K562 (cell line): ENCODE measurements around the gene RECQL5.

Experiments
- BRF1 ChIP-seq: IDR thresholded peaks from 3 replicates; pipeline ENCODE4 v1.6.1; 2011; ENCODE audit warnings: borderline replicate concordance, mild to moderate bottlenecking; ENCODE audit not compliant: insufficient read length; ENCODE audit errors: extremely low read depth
- CTCF ChIP-seq, 3 experiments: IDR thresholded peaks in 2 of 3; conservative IDR thresholded peaks in 1 of 3; 2 replicates each; pipeline ENCODE4 v1.5.1; 2011 to 2012; ENCODE audit warnings: low read length in 3 of 3, mild to moderate bottlenecking in 3 of 3, control low read depth in 2 of 3, improper control_type of control experiment in 1 of 3, inconsistent platforms in 1 of 3, low read depth in 1 of 3, mixed read lengths in 1 of 3, moderate library complexity in 1 of 3; ENCODE audit not compliant: insufficient read depth in 2 of 3
- GATA2 ChIP-seq: sonication (generic); formaldehyde crosslinking; IDR thresholded peaks from 2 replicates; pipeline ENCODE4 v1.4.0; 2020; ENCODE audit warnings: mild to moderate bottlenecking, missing genetic modification reagents
- JUND ChIP-seq, 2 experiments: IDR thresholded peaks; 2 replicates in 1 of 2; 3 replicates in 1 of 2; pipeline ENCODE4 v1.6.1; 2011; ENCODE audit warnings: borderline replicate concordance in 2 of 2, low read depth in 2 of 2, low read length in 2 of 2, improper control_type of control experiment in 1 of 2, missing biosample characterization in 1 of 2, missing genetic modification characterization in 1 of 2, missing genetic modification reagents in 1 of 2
- NRF1 ChIP-seq, 2 experiments: fragments of 450-650 bp; IDR thresholded peaks in 1 of 2; conservative IDR thresholded peaks in 1 of 2; 2 replicates each; pipeline ENCODE4 v1.6.1; 2014; ENCODE audit warnings: mild to moderate bottlenecking in 2 of 2
- RAD51 ChIP-seq: fragments of 450-650 bp; IDR thresholded peaks from 2 replicates; pipeline ENCODE4 v1.7.1; 2016; ENCODE audit warnings: low read depth, mild to moderate bottlenecking, borderline replicate concordance
- SREBF2 ChIP-seq: sonication (generic); formaldehyde crosslinking; IDR thresholded peaks from 2 replicates; pipeline ENCODE4 v1.4.0; 2020; ENCODE audit warnings: mild to moderate bottlenecking, missing genetic modification reagents
- YY1 ChIP-seq, 3 experiments: IDR thresholded peaks; 2 replicates each; pipeline ENCODE4 v1.6.1; 2011; ENCODE audit warnings: low read length in 2 of 3, mild to moderate bottlenecking in 2 of 3, moderate library complexity in 2 of 3, borderline replicate concordance in 1 of 3, control low read depth in 1 of 3, low read depth in 1 of 3; ENCODE audit not compliant: insufficient read depth in 3 of 3, insufficient replicate concordance in 2 of 3, control insufficient read depth in 1 of 3, insufficient read length in 1 of 3; ENCODE audit errors: extremely low read depth in 1 of 3
- ZNF316 ChIP-seq: fragments of 450-650 bp; IDR thresholded peaks from 2 replicates; pipeline ENCODE4 v1.6.1; 2016

DNA sequence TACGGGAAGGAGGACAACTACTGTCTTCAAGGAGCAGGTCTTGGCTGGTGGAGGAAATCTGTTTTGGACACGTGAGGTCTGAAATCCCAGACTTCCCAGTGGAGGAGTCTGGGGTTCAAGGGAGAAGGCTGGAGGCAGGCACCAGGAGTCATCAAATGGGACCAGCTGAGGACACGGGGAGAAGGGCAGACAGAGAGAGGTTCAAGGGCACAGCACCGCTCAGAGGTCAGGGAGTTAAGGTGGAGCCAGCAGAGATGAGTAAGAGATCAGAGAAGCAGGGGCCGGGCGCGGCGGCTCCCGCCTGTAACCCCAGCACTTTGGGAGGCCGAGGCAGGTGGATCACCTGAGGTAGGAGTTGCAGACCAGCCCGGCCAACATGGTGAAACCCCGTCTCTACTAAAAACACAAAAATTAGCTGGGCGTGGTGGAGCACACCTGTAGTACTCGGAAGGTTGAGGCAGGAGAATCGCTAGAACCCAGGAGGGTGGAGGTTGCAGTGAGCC, 44.1 kb downstream of the RECQL5 start:
- TF ChIP-seq RAD51 = no peak
- no peak for TF ChIP-seq CTCF (IDR thresholded peaks at IDR 0.05 in 2 of 3, conservative IDR thresholded peaks at IDR 0.05 in 1 of 3; ENCODE audit: insufficient read depth in 2 of 3, low read depth in 1 of 3, low read length in 3 of 3)
- TF ChIP-seq YY1 (IDR thresholded peaks at IDR 0.05; ENCODE audit: borderline replicate concordance in 1 of 3, control insufficient read depth in 1 of 3, extremely low read depth in 1 of 3, insufficient read depth in 3 of 3, insufficient read length in 1 of 3, insufficient replicate concordance in 2 of 3, low read depth in 1 of 3, low read length in 2 of 3) = no peak
- TF ChIP-seq JUND (IDR thresholded peaks at IDR 0.05; ENCODE audit: borderline replicate concordance, low read depth, low read length) = no peak
- no peak for TF ChIP-seq JUND (tag; IDR thresholded peaks at IDR 0.05; ENCODE audit: borderline replicate concordance, low read depth, low read length)
- no peak for TF ChIP-seq BRF1
- no peak for TF ChIP-seq GATA2 (CRISPR knock-in tag)
- TF ChIP-seq ZNF316 = no peak
- no peak for TF ChIP-seq NRF1 (conservative IDR thresholded peaks at IDR 0.05 in 1 of 2, IDR thresholded peaks at IDR 0.05 in 1 of 2)
- TF ChIP-seq SREBF2 (CRISPR knock-in tag) = no peak
